Osteocyte (in vitro differentiated cells): ENCODE data around the gene TEX19. TPM values are rescaled to one million over a fixed set of nuclear protein-coding genes. Genes with fewer than 3 reads are reported as not detected.

Experiments used
- DNase-seq: peaks from one replicate; pipeline ENCODE4 v3.0.0; 2021; ENCODE audit warnings: mixed read lengths; ENCODE audit not compliant: unreplicated experiment; ENCODE audit errors: extremely low spot score
- H3K27ac Mint-ChIP-seq: one replicate; pipeline ENCODE4 v1.8.0; 2021; ENCODE audit warnings: mild to moderate bottlenecking, mixed read lengths; ENCODE audit not compliant: unreplicated experiment
- H3K27me3 Mint-ChIP-seq: one replicate; pipeline ENCODE4 v1.8.0; 2021; ENCODE audit warnings: mixed read lengths; ENCODE audit not compliant: unreplicated experiment
- H3K36me3 Mint-ChIP-seq: one replicate; pipeline ENCODE4 v1.8.0; 2021; ENCODE audit warnings: mixed read lengths; ENCODE audit not compliant: unreplicated experiment
- H3K4me1 Mint-ChIP-seq: one replicate; pipeline ENCODE4 v1.8.0; 2021; ENCODE audit warnings: mixed read lengths; ENCODE audit not compliant: unreplicated experiment
- H3K4me3 Mint-ChIP-seq: one replicate; pipeline ENCODE4 v1.8.0; 2021; ENCODE audit warnings: mild to moderate bottlenecking, moderate library complexity, mixed read lengths; ENCODE audit not compliant: unreplicated experiment
- H3K9me3 Mint-ChIP-seq: one replicate; pipeline ENCODE4 v1.8.0; 2021; ENCODE audit warnings: mixed read lengths; ENCODE audit not compliant: unreplicated experiment
- CTCF ChIP-seq: fragments of 200-600 bp; sonication (generic); IDR thresholded peaks from 2 replicates; pipeline ENCODE4 v1.5.0; 2021; ENCODE audit warnings: antibody characterized with exemption, mild to moderate bottlenecking, moderate library complexity
- total RNA-seq: library from RNA; stranded (reverse); gene quantifications from 2 replicates; pipeline ENCODE4 v1.2.1, GENCODE V29; 2021

Gene TEX19
- total RNA-seq, 1 donor from 2014 or later = not detected

- no peak overlapping the region for H3K27ac Mint-ChIP-seq
- no peak for TF ChIP-seq CTCF
- no peak for DNase-seq
- H3K4me3 Mint-ChIP-seq = no peak overlapping the region
- H3K4me1 Mint-ChIP-seq = peaks cover 3% of the 10 kb centered on the region
- peaks cover 7% of the 10 kb centered on the region for H3K27me3 Mint-ChIP-seq
- H3K36me3 Mint-ChIP-seq = no peaks in the 10 kb centered on the region
- no peaks in the 10 kb centered on the region for H3K9me3 Mint-ChIP-seq
Observed at GRCh38 chr17:82319619-82320062, 39.4 kb upstream of the TEX19 start.

- Mint-ChIP-seq H3K4me1 (peaks cover 3% of the 10 kb centered on the region), H3K27ac (no peak overlapping the region), H3K27me3 (peaks cover 5% of the 10 kb centered on the region), H3K36me3 (no peaks in the 10 kb centered on the region), H3K9me3 (no peaks in the 10 kb centered on the region), H3K4me3 (no peak overlapping the region)
- TF ChIP-seq CTCF = no peak
- no peak for DNase-seq
Observed at GRCh38 chr17:82320140-82320840, 38.8 kb upstream of the TEX19 start.

- TF ChIP-seq CTCF = peak; percentile 82
- no peak overlapping the region for H3K27ac Mint-ChIP-seq
- no peaks in the 10 kb centered on the region for H3K36me3 Mint-ChIP-seq
Observed at GRCh38 chr17:82320956-82321927, 37.8 kb upstream of the TEX19 start.

GRCh38 chr17:82321947-82322466 is 37.0 kb upstream of the TEX19 start:
- no peak overlapping the region for H3K4me3 Mint-ChIP-seq
- H3K27me3 Mint-ChIP-seq = no peaks in the 10 kb centered on the region
- H3K36me3 Mint-ChIP-seq = no peaks in the 10 kb centered on the region
- H3K27ac Mint-ChIP-seq = no peak overlapping the region
- no peaks in the 10 kb centered on the region for H3K9me3 Mint-ChIP-seq
- peaks cover 1% of the 10 kb centered on the region for H3K4me1 Mint-ChIP-seq
- no peak for TF ChIP-seq CTCF
- DNase-seq = no peak

More at GRCh38 chr17:82320956-82321927, 37.8 kb upstream of the TEX19 start:
- H3K4me3 Mint-ChIP-seq = no peak overlapping the region
- H3K9me3 Mint-ChIP-seq = no peaks in the 10 kb centered on the region
- peaks cover 1% of the 10 kb centered on the region for H3K4me1 Mint-ChIP-seq
- no peaks in the 10 kb centered on the region for H3K27me3 Mint-ChIP-seq
- no peak for DNase-seq
